Peyer's patch (tissue), 4 donors: ENCODE measurements around the gene HACD2. TPM values are rescaled to one million over a fixed set of nuclear protein-coding genes. Genes with fewer than 3 reads are reported as not detected.

ENCODE experiments used
- DNase-seq, 3 donors: peaks; one replicate each; pipeline ENCODE4 v3.0.0-alpha.2; 2017 to 2019
- H3K27ac ChIP-seq, 4 donors: fragments of 200-600 bp; sonication (generic); one replicate each; pipeline ENCODE4 v1.5.1; 2016 to 2019
- H3K27me3 ChIP-seq, 2 donors: fragments of 200-600 bp; sonication (generic); one replicate each; pipeline ENCODE4 v1.5.1; 2019
- H3K36me3 ChIP-seq, 3 donors: fragments of 200-600 bp; sonication (generic); one replicate each; pipeline ENCODE4 v1.5.1; 2016 to 2019
- H3K4me1 ChIP-seq, 4 donors: fragments of 200-600 bp; sonication (generic); one replicate each; pipeline ENCODE4 v1.5.1; 2016 to 2019
- H3K4me3 ChIP-seq, 4 donors: fragments of 200-600 bp; sonication (generic); 1 replicate in 3 of 4; 2 replicates in 1 of 4; pipeline ENCODE4 v1.5.1; 2016 to 2019; ENCODE audit warnings: mild to moderate bottlenecking in 1 of 4
- H3K9me3 ChIP-seq, 4 donors: fragments of 200-600 bp; sonication (generic); one replicate each; pipeline ENCODE4 v1.5.1; 2016 to 2019; ENCODE audit warnings: mild to moderate bottlenecking in 1 of 4
- CTCF ChIP-seq, 6 experiments: fragments of 450-650 bp in 4 of 6; fragments of 200-600 bp in 2 of 6; sonication (generic) in 1 of 6; IDR thresholded peaks; one replicate each; pipeline ENCODE4 v1.5.1; 2017 to 2019; ENCODE audit warnings: antibody characterized with exemption in 6 of 6, mild to moderate bottlenecking in 3 of 6, moderate library complexity in 1 of 6
- POLR2A ChIP-seq, 2 donors: fragments of 450-650 bp; IDR thresholded peaks; one replicate each; pipeline ENCODE4 v1.5.1; 2017; ENCODE audit warnings: antibody characterized with exemption in 2 of 2, mild to moderate bottlenecking in 2 of 2, moderate library complexity in 2 of 2
- total RNA-seq, 4 donors: library from RNA; depleted of rRNA; stranded (reverse); fragments of >200 nt; gene quantifications; one replicate each; pipeline ENCODE4 v1.1.0, GENCODE V29; 2016

HACD2 gene
- total RNA-seq, 4 donors from 2014 or later = 19.8 to 53.6 (median 27.6) TPM

GRCh38 chr3:123536153-123536895, 48.5 kb downstream of the HACD2 start:
- Histone ChIP-seq H3K4me3 (no peak overlapping the region), H3K27ac (no peak overlapping the region), H3K27me3 (no peaks in the 10 kb centered on the region), H3K36me3 (no peaks in the 10 kb centered on the region), H3K4me1 (no peaks in the 10 kb centered on the region), H3K9me3 (no peaks in the 10 kb centered on the region)
- TF ChIP-seq POLR2A (IDR thresholded peaks at IDR 0.05) (no peak), CTCF (IDR thresholded peaks at IDR 0.05) (no peak)
- no peak for DNase-seq

- Histone ChIP-seq H3K4me1 (no peaks in the 10 kb centered on the region), H3K27me3 (no peaks in the 10 kb centered on the region), H3K4me3 (no peak overlapping the region), H3K9me3 (no peaks in the 10 kb centered on the region), H3K36me3 (no peaks in the 10 kb centered on the region), H3K27ac (no peak overlapping the region)
- no peak for DNase-seq
- no peak for TF ChIP-seq POLR2A (IDR thresholded peaks at IDR 0.05)
- no peak for TF ChIP-seq CTCF (IDR thresholded peaks at IDR 0.05)
These were observed 49.3 kb downstream of the HACD2 start for GRCh38 chr3:123535580-123535979.

GRCh38 chr3:123534264-123534663, 50.6 kb downstream of the HACD2 start:
- no peaks in the 10 kb centered on the region for H3K36me3 ChIP-seq
- no peak overlapping the region for H3K27ac ChIP-seq
- DNase-seq = no peak
- TF ChIP-seq CTCF (IDR thresholded peaks at IDR 0.05) = no peak
- no peak for TF ChIP-seq POLR2A (IDR thresholded peaks at IDR 0.05)
- no peaks in the 10 kb centered on the region for H3K4me1 ChIP-seq
- no peak overlapping the region for H3K4me3 ChIP-seq
- no peaks in the 10 kb centered on the region for H3K9me3 ChIP-seq
- no peaks in the 10 kb centered on the region for H3K27me3 ChIP-seq

- H3K4me3 ChIP-seq = no peak overlapping the region
- no peaks in the 10 kb centered on the region for H3K27me3 ChIP-seq
- H3K9me3 ChIP-seq = no peaks in the 10 kb centered on the region
- DNase-seq = no peak
- H3K4me1 ChIP-seq = no peaks in the 10 kb centered on the region
- no peak overlapping the region for H3K27ac ChIP-seq
- TF ChIP-seq CTCF (IDR thresholded peaks at IDR 0.05) (no peak), POLR2A (IDR thresholded peaks at IDR 0.05) (no peak)
- H3K36me3 ChIP-seq = no peaks in the 10 kb centered on the region
These were observed 51.2 kb downstream of the HACD2 start for GRCh38 chr3:123533554-123534159.

GRCh38 chr3:123528130-123528529, 56.7 kb downstream of the HACD2 start:
- no peak for TF ChIP-seq CTCF (IDR thresholded peaks at IDR 0.05)
- no peak for TF ChIP-seq POLR2A (IDR thresholded peaks at IDR 0.05)
- peaks cover 0 to 7% (median 0%) of the 10 kb centered on the region in 3 donors for H3K36me3 ChIP-seq
- H3K27me3 ChIP-seq = no peaks in the 10 kb centered on the region
- no peak for DNase-seq
- H3K27ac ChIP-seq = no peak overlapping the region
- H3K9me3 ChIP-seq = no peaks in the 10 kb centered on the region
- H3K4me3 ChIP-seq = no peak overlapping the region
- no peaks in the 10 kb centered on the region for H3K4me1 ChIP-seq
